Vagina (tissue), 2 donors: ENCODE results near the gene AQP11.

Source experiments
- POLR2A ChIP-seq, 2 donors: fragments of 450-650 bp; IDR thresholded peaks; one replicate each; pipeline ENCODE4 v1.6.1; 2017; ENCODE audit warnings: antibody characterized with exemption in 2 of 2, mild to moderate bottlenecking in 2 of 2, moderate library complexity in 2 of 2
- POLR2AphosphoS5 ChIP-seq, 2 donors: sonication (generic); formaldehyde crosslinking; IDR thresholded peaks; one replicate each; pipeline ENCODE4 v1.9.0; 2017; ENCODE audit warnings: antibody characterized with exemption in 2 of 2, mild to moderate bottlenecking in 2 of 2, low read depth in 1 of 2; ENCODE audit not compliant: insufficient read depth in 1 of 2
- TF ChIP-seq, protein P1 (sequence below), 3 experiments: fragments of 450-650 bp in 2 of 3; fragments of 200-600 bp in 1 of 3; sonication (generic) in 1 of 3; IDR thresholded peaks; one replicate each; pipeline ENCODE4 v1.5.1; 2017 to 2019; ENCODE audit warnings: antibody characterized with exemption in 3 of 3, mild to moderate bottlenecking in 2 of 3, moderate library complexity in 2 of 3

DNA sequence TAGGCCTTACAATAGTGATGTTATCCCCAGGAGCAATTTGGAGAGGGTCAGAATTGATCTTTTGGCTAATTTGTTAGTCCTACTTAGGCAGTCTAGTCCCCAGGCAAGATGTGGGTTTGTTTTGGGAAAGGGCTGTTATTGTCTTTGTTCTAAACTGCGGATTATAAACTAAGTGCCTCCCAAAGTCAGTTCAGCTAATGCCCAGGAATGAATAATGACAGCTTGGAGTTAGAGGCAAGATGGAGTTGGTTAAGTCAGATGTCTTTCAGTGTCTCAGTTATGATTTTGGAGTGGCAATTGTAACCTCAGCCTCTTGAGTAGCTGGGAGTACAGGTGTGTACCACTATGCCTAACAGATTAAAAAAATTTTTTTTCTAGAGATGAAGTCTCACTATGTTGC, 55.1 kb downstream of the AQP11 start:
- no peak for TF ChIP-seq POLR2A (IDR thresholded peaks at IDR 0.05)
- TF ChIP-seq, protein P1, sequence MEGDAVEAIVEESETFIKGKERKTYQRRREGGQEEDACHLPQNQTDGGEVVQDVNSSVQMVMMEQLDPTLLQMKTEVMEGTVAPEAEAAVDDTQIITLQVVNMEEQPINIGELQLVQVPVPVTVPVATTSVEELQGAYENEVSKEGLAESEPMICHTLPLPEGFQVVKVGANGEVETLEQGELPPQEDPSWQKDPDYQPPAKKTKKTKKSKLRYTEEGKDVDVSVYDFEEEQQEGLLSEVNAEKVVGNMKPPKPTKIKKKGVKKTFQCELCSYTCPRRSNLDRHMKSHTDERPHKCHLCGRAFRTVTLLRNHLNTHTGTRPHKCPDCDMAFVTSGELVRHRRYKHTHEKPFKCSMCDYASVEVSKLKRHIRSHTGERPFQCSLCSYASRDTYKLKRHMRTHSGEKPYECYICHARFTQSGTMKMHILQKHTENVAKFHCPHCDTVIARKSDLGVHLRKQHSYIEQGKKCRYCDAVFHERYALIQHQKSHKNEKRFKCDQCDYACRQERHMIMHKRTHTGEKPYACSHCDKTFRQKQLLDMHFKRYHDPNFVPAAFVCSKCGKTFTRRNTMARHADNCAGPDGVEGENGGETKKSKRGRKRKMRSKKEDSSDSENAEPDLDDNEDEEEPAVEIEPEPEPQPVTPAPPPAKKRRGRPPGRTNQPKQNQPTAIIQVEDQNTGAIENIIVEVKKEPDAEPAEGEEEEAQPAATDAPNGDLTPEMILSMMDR (IDR thresholded peaks at IDR 0.05): no peak
- no peak for TF ChIP-seq POLR2AphosphoS5 (IDR thresholded peaks at IDR 0.05; ENCODE audit: insufficient read depth in 1 of 2, low read depth in 1 of 2)
